ENCODE measurements around the gene LSAMP.

Gene LSAMP

DNA sequence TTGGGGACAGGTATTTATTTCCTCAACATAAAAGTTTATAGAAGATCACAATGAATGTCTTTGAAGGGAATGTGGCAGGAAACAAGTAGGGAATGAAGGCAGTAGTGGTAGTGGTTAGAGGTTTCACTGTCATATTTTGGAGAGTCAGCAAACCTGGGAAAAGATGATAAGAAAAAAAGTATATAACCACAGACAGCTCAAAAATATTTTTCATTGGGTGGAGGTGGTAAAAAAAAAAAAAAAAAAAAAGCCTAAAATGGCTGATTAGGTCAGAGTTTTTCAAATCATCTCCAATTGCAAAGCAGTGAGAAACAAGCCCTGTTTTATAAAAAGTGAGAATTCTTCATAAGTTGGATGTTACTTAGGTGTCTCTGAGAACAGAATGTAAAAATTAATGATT, 400.0 kb downstream of the LSAMP start:
- no peak for DNase-seq

DNA sequence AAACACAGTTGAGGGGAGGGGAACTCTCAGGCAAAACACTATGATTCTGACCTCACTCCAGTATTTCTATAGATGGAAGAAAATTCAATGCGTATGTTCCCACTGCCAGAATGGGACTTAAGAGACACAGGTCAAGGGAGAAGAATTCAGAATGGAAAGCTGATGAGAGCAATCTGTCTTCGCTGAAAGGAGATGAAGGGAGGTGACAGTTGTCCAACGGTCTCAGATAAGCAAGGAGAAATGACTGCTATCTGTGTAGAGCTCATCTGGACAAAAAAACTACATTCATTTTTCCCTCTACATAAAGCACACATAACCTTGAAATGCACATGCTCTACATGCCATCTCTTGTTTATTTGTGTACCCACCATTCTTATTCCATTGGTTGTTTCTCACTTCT, 405.1 kb downstream of the LSAMP start:
- DNase-seq, result no peak

DNA sequence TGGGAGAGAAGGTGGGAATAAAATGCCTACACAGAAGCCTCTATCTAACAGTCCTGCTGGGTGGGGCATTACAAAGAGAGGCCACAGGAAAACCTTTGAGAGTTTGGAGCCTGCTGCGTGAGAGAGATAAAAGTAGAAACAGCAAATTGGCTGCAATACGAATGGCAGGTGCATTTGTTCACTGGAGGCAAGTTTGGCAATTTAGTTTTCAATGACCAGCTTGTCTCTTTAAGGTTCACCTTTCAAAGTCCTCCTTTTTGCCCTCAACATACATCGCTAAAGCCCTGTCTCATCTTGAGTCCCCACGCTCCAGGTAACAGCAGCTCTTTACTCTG, 405.7 kb downstream of the LSAMP start:
- no peak for DNase-seq

DNA sequence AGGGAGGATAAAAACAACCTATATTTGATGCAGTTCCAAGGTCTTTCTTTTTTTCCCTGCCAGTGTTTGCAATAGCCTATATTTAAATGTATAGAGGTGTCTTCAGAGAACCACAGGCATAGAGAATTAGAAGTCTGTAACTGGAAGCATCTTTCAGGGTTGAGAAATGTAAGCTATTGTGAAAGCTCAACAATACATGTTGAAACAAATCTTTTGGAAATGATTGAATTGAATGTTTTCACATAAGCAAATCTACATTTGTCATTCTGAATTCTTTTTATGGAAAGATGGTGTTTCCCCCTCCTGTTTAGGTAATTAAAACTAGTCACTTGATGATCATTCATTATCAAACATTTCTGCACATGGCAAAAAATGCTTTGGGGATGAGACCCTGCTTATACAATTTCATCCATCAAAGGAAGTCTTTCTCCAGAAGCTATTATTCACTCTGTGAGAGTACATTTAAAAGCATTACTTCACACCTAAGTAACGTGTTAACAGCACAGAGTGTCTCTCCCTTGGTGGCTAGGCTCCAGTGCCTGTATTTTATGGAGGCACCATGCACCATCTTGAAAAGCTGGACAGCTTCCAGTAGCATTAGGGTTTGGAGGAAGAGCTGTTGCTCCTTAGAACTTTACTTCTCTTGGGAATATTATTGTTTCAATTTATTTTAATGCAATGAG, 406.2 kb downstream of the LSAMP start:
- DNase-seq, result no peak

DNA sequence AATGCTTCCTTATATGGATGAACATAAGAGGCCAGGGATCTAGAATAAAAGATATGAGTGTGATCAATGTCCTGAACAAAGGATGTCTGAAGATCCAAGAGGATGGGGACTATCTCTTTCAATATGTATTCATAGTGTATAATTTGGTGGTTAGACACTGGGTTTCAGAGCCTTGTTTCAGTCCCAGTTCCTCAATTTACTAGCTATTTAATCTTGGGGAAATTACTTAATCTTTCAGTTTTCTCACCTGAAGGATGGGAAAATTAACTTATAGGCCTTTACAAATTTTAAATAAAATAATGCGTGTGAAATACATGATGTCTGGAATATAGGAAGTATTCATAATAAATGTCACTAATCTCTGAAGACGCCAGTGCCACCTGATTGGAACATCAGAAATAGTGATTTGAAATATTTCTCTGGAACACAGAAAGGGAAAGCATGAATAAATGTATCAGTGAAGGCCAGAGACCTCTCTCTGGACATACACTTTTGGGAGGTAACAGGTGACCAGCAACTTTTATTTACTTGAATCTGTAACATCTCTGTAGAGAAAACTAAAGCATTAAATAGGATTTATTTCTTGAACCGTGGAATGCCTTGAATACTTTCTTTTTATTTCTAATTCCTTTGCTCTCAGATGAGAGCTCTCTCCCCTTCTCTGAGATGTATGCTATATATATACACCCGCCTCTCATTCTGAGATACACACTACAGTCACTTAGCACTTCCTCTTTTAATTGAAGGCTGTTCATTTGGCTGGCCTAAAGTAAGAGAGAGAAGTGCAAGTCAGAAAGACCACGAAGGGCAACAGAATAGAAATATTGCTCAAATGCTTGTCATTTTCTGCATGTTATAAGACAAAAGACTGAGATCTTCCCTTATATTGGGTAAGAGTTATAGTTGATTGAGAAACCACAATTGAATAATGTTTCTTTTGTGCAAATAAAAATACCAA, 407.1 kb downstream of the LSAMP start:
- DNase-seq, result no peak

DNA sequence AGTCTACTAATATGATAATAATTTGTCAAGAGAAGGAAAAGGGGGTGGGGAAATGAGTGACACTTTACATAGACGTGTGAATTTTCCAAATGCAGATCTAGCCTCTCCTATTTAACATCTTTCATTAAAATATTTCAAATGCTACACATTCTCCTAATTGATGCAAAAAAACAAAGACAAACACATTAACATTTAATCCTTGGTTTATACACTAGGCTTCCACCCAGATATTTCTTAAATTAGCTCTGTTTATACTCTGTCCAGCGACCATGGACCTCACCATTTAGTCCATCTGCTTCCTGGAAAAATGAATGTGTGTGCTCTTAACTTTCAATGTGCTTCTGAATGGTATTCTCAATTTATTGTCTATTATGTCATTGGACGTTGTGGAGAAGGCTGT, 409.9 kb downstream of the LSAMP start:
- peak; percentile 77 for DNase-seq

DNA sequence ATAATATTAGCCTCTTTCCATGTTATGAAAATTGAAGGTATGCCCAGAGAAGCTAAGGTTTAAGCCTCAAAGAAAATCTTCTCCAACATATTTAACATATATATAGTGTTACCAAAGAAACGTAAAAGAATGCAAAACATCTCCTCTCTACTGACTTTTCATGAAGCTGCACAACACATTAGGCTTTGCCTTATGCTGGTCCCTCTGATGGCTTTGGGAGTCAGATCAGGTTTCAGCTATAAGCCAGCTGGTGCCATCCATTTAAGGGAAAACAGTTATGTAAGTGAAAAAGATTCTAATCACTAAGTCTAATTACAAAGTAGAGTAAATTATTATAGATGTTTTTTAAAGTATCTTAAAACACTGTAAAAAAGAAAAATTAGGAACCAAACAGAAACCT, 410.5 kb downstream of the LSAMP start:
- peak; percentile 99 for DNase-seq

DNA sequence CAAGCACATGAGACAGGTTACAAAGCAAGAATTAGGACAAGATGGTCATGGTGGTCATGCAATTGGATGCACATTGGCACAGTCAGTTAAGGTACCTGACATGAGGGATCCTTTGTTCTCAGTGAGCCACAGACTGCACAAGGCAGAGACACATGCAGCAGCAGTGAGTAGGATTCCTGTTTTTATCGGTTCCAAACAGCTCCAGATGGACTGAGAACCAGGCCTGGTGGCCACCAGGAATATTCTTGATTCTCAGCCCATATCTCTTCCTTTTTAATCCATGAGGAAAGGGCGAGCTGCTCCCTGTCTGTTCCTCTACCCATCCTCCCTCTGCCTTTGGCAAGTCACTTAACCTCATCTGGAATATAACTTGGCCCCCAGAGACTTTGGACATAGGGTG, 411.2 kb downstream of the LSAMP start:
- no peak for DNase-seq

DNA sequence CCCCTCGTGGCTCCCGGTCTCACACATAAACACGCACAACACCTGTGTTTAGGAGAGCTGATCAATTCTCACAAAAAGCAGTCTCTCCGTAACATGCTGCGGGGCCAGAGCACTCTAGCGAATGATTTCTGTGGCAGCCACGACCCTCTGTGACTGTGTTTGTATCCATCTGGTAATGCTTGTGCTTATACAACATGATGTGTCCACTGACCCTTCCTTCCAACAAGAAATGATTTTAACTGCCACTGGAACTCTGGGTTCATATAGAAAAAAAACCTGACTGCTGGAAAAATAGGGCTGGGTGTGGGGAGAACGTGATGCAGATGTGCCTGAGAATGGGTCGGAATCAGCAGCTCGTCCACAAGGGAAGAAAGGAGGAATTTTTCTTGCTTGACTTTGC, 411.8 kb downstream of the LSAMP start:
- DNase-seq, result peak; percentile 74

DNA sequence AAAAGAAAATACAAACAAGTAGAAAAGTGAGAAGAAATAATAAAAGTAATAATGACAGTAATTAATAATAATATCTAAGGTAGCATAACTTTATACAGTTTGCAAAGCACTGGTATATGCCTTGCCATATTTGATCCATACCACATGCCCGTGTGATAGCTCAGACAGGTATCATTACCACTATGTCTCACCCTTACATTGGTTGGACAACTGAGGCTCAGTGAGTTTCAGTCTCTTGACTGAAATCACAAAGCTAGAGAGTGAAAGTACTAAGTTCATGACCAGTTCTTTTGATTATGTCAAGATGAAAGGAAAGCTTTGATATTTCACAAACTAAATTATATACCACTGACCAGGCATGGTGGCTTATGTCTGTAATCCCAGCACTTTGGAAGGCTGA, 413.1 kb downstream of the LSAMP start:
- no peak for DNase-seq

DNA sequence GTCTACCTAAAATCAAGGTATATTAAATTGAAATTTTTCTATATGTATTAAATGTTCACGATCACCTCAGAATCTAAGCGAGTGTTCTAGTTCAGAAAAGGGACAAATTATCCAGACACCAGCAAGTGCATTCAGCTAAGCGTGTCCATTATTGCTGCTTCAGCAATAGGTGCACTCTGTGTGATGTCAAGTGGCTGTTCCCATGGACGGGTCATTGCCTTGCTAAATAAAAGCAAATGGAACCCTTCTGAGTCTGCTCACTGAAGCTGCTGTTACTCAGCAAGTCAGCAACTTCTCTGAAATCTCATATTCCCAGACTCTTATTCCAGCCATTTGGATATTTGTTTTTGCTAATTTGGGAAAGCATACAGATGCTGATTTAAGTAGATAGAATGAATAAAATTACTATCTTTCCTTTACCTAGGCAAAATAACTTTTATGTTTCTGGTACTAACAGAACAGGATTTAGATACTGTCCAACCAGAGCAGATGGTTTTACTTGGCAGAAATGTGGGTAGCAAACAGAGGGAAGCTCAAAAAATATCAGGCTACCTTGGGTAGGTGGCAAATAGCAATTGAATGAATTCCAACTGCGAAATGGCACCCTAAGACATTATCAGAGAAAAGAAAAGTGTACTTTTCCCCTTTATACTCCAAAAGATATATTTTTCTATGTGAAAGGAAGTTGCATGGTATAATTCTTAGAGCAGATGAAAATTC, 415.0 kb downstream of the LSAMP start:
- DNase-seq, result no peak

DNA sequence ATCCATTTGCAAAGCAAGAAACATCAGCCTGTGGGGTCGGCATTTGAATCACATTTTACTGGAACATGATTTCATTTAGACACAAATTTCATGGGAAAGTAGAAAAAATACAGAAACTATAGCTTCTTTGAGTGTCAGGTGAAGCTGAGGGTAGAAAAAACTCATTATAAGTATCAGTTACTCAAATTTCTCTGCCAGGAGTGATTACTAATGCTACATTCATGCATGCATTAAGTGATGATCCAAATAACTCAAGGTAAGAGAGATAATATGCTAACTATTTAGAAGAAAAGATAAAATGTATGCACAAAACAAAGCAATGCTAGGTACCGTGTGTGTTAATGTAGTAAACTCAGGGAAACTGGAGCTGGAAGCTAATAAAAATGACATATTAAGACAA, 416.0 kb downstream of the LSAMP start:
- DNase-seq, result peak; percentile 42

DNA sequence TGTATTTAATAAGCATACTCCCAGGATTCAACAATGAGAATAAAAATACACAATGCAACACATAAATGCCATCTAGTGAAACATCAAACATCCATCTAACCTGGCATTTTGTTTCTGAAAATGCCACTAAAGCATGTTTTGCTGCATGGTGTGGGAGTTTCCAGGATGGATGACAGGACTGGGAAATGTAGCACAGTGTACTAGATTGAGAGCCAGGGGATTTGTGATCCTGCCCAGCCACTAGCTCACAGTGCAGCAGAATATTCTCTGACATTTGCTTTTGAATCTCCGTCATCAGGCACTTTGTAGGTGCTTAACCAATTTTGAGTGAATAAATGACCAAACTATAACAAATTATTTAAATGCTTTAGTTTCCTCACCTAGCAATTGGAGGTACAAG, 417.1 kb downstream of the LSAMP start:
- no peak for DNase-seq

DNA sequence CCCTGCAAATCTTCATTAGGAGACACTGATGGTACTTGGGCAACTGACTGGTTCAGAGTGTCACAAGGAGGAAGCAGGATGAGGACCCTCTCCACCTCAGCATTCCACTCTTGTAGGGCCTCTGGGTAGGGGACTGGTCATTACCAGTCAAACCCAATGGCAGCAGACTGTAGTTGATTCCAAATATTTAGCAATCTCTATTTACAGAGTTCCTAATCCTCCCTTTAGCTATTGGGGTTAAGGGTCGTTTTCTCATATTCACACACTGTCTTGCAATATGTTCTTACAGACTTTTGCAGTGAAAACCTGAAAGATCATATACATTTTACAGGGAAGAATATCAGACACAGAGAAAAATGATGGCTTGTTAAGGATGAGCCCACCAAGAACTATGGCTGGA, 424.3 kb downstream of the LSAMP start:
- no peak for DNase-seq

DNA sequence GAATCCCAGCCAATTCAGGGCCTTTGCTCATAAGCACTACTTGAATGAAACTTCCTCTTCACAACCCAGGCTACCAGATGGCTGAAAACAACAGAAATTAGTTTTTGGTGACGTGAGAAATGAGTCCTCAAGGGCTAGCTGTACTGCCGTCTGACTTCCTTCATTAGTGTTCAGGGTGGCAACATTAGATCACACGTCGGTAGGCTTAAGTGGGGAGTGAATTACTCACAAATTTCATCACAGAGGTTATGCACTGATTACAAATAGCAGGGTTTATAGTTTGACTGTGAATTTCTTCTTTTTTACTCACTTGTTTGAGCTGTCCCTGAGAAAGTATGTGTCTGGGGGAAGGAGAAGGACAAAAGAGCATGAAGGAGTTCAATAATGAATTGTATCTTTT, 424.8 kb downstream of the LSAMP start:
- DNase-seq, result peak; percentile 92

DNA sequence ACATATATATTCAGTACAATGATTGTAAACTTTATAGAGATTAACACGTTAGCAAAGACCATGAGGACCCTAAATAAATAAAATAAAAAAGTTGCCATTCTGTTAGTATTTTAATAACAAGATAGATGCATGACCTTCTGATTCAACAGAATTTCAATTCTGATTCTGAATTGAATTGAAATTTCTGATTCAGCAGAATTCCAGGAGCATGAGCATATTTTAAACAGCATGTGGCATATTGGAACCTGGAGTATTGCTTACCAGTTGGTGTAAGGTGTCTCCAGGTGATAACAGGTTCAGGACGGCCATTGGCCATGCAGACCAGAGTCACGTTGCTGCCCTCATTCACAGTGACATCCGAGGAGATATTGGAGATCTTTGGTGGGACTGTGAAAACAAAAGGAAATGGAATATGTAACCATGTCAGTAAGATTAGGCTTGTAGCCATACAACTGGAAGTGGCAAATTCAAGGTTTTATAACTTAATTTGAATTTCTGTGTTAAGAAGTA, 426.0 kb downstream of the LSAMP start:
- peak; percentile 56 for DNase-seq

DNA sequence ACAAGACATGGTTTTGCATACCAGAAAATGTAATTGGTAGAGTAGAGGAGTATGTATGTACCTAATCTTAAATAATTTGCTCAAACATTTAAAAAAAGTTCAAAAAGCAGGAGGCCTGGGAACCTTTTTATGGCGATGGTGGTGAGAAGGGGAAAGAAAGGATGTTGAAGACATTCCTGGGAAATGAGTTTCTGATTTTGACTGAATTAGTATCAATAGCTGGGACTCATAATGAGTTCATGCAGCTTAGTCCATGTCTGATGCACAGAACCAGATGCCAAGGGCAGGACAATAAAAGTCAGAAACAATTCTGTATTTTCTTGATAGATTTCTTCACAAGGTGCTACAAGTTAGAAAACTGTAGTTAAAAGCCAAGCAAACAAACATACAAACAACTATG, 426.6 kb downstream of the LSAMP start:
- DNase-seq, result no peak

DNA sequence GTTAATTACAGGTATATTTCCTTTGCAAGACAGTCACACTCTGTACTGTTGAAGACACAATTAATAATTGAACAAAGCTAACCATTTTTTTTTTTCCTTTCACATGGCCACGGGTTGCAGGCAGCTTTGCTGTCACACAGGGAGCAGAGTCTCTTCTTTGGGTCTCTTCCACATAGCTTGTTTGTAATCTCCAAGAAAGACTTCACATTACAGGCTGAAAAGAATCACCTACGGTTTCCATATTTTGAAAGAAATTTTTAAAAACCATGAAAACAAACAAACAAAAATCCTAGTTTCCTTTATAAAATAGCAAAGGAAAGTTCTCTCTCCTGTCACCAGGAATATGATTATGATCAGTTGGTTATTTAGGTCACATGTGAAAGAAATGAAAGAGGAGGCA, 429.4 kb downstream of the LSAMP start:
- no peak for DNase-seq

DNA sequence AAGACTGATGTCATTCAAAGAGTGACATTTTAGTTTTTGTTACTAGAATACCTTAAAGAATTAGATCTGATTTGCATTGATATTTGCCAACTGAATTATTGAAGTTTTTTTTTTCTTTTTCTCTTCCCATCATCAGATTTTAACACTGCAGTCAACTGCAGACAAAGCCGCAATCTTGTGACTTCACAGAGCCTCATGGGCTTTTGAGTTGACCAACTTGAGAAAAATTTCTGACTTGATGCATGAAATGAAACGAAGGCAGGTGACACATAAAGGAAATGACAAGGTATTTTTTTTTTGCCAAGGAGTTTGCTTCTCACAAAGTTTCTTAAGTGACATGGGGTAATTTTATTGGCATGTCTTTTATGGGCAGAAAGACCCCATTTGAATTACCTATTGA, 438.3 kb downstream of the LSAMP start:
- no peak for DNase-seq

DNA sequence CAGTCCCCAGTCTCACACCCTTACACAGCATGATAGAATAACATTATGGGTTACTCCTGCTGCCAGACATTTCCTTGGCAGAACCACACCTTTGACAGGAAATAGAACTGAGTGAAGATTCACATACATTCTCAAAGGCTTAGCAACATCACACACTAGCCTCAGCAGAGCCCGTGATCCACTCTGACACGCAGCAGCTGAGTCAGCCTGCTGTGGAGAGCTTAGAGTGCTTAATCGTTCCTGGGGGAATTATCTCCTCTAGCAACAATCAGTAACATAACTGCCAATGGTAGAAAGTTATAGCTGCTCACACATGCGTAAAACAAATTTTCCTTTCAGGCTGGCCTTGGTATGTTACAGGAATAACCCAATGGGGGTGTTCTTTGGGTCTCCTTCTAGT, 439.9 kb downstream of the LSAMP start:
- peak; percentile 90 for DNase-seq

DNA sequence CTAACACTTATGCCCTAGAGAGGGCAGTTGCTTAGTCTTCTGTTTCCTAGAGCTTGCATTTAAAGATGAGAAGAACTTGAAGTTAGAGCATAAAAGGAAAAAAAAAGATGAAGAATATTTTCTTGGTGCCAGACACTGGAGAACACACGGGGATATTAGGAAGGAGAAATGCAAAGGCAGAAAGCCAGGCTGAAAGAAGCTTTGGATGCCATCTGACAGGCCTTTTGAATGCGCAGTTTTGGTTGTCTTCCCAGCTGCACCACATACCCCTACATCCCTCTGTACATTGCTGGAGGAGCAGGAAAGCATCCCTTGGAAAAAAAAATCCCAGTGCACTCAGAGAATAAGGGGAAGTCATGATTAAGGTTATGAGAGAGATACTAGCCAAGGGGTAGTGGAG, 443.1 kb downstream of the LSAMP start:
- DNase-seq, result no peak

DNA sequence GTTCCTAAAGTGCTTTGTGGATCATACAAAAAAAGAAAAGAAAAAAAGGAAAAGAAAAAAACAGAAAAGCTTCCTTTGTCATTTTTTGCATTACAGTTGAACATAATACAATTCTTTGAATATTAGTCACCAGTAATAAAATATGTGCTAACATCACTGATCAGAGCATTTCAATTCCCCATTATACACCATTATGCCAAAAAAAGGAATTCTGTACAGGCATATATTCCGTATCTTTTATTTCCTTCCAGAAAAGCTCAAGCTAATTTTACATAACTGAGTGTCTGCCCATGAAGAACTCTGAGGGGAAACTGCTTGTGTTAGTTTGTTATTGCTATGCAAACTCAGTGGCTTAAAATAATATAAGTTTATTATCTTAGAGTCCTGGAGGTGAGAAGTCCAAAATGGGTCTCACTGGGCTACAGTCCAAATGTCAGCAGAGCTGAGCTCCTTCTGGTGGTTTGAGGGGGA, 444.1 kb downstream of the LSAMP start:
- DNase-seq, result no peak

DNA sequence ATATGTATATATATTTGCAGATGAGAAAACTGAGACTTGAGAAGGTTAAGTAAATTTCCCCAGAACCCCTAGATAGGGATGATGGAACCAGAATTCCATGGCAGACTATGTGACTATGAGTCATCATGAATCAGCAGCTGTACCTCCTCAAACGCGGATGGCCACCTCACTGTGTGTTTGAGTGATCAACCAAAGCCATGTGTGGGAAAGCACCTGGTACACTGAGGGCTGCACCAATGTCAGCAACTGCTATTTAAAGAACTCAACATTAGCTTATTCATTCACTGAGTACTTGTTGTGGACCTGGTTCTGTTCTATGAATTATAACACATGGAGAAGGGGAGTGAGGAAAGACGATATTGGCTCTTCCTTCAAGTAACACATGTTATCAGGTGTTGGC, 445.0 kb downstream of the LSAMP start:
- peak; percentile 75 for DNase-seq

DNA sequence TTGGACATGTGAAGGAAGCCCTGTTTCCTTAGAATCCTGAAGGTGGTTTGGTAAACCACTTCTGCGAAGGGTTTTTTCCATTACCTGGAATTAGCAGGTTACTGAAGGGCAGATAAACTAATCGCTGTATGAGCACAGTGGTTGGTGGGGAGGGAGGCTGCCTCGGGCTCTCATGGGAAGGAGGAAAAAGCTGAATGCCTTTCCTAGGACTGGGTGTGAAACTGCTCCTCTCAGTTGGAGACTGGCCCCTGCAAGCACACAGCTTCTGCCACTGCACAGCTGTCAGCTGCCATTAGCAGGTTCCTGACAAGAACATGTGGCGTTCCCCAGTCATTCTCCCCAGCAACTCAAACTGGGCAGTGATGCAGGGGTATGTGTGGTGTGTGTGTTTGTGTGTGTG, 445.7 kb downstream of the LSAMP start:
- DNase-seq, result peak; percentile 90

All from NCI-H2171 treated with DMSO at 0.1 percent for 48 hours (cell line).